A673 (cell line): ENCODE data around the gene CTTNBP2.

ENCODE experiments used
- EZH2 ChIP-seq: fragments of 200-600 bp; sonication (generic); IDR thresholded peaks from 2 replicates; pipeline ENCODE4 v1.6.1; 2017; ENCODE audit warnings: borderline replicate concordance, low read depth, mild to moderate bottlenecking, mixed read lengths, antibody characterized with exemption, low read length; ENCODE audit not compliant: poor library complexity, severe bottlenecking
- TF ChIP-seq, protein P1 (sequence below): fragments of 300-800, 200-600 bp; sonication (generic); conservative IDR thresholded peaks from 2 replicates; pipeline ENCODE4 v1.5.1; 2017; ENCODE audit warnings: low read depth, mild to moderate bottlenecking, antibody characterized with exemption, low read length, moderate library complexity, mixed read lengths

DNA sequence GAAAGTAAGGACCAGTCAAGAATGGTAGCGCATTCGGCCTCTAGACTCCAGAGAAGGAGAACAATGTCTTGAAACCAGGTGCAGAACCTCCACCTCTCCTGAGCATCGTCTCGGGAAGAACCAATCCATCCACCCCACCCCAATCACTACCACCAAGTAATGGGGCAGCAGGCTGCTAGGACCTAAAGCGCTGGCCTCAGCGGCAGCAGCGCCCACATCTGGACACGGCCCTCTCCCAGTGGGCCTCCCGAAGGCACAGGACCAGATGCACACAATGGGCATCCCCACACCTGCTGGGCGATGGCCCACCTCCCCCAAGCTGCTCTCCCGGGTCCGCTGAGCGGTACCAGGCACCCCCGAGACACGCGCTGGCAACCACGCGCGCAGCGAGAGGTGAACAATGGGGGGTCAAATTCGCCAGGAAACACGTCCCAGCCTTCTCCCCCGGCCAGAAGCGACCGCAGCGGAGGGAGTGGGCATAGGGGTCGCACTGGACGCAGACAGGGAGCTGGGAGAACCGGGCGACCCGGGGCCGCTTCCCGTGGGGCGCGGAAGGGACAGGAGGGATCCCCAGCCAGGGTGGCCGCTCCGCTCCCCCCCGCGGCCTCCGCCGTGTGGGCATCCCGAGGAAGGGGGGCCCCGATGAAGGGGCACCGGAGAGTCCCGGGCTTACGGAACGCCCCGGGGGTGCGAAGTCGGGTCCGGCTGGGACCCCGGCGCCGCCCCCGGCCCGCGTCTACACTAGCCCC lies 506 bp downstream of the CTTNBP2 start:
- TF ChIP-seq, protein P1, sequence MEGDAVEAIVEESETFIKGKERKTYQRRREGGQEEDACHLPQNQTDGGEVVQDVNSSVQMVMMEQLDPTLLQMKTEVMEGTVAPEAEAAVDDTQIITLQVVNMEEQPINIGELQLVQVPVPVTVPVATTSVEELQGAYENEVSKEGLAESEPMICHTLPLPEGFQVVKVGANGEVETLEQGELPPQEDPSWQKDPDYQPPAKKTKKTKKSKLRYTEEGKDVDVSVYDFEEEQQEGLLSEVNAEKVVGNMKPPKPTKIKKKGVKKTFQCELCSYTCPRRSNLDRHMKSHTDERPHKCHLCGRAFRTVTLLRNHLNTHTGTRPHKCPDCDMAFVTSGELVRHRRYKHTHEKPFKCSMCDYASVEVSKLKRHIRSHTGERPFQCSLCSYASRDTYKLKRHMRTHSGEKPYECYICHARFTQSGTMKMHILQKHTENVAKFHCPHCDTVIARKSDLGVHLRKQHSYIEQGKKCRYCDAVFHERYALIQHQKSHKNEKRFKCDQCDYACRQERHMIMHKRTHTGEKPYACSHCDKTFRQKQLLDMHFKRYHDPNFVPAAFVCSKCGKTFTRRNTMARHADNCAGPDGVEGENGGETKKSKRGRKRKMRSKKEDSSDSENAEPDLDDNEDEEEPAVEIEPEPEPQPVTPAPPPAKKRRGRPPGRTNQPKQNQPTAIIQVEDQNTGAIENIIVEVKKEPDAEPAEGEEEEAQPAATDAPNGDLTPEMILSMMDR = no peak
- TF ChIP-seq EZH2 = no peak
